ENCODE measurements around the gene LCE2A.

DNA sequence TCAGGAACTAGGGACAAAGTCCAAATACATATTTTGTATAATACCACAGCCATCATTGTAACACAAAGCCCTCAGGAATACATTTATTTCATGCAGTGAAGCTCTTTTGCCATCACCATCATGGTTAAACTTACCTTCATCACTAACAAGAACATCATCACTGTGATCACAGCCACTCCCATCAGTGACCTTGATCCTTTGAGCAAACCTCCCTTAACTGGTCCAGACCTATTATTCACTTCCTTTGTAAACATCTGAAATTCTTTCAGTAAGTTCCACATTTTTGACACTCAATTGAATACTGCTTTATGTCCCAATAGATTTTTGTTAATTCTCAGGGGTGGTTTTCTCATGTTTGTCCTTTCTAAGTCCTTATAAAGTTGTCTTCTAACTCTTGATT, 43.5 kb downstream of the LCE2A start:
- TF ChIP-seq, protein P1, sequence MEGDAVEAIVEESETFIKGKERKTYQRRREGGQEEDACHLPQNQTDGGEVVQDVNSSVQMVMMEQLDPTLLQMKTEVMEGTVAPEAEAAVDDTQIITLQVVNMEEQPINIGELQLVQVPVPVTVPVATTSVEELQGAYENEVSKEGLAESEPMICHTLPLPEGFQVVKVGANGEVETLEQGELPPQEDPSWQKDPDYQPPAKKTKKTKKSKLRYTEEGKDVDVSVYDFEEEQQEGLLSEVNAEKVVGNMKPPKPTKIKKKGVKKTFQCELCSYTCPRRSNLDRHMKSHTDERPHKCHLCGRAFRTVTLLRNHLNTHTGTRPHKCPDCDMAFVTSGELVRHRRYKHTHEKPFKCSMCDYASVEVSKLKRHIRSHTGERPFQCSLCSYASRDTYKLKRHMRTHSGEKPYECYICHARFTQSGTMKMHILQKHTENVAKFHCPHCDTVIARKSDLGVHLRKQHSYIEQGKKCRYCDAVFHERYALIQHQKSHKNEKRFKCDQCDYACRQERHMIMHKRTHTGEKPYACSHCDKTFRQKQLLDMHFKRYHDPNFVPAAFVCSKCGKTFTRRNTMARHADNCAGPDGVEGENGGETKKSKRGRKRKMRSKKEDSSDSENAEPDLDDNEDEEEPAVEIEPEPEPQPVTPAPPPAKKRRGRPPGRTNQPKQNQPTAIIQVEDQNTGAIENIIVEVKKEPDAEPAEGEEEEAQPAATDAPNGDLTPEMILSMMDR (IDR thresholded peaks at IDR 0.05), result no peak
- no peak for TF ChIP-seq POLR2A (IDR thresholded peaks at IDR 0.05)
